Lower leg skin (tissue), 3 donors: ENCODE results near the gene ANKRD13A.
"Not testable (repeated sequence)": the region's sequence is repeated elsewhere in the genome, so short reads cannot be mapped to it uniquely, and the experiment has no call there.

Experiments used
- CTCF ChIP-seq, 3 donors: fragments of 450-650 bp; IDR thresholded peaks; one replicate each; pipeline ENCODE4 v1.5.1; 2016; ENCODE audit warnings: antibody characterized with exemption in 3 of 3, mild to moderate bottlenecking in 3 of 3, moderate library complexity in 2 of 3
- POLR2A ChIP-seq, 2 donors: fragments of 450-650 bp; IDR thresholded peaks; one replicate each; pipeline ENCODE4 v1.6.1; 2016 to 2017; ENCODE audit warnings: antibody characterized with exemption in 2 of 2, mild to moderate bottlenecking in 1 of 2, moderate library complexity in 1 of 2

- not testable (repeated sequence) for TF ChIP-seq CTCF, POLR2A (IDR thresholded peaks at IDR 0.05)
Measured at GRCh38 chr12:109986236-109986635, 13.0 kb upstream of the ANKRD13A start.
